Measurements from ENCODE around the gene KRTAP10-8.
"Not testable (repeated sequence)": the region's sequence is repeated elsewhere in the genome, so short reads cannot be mapped to it uniquely, and the experiment has no call there.

The KRTAP10-8 gene

GRCh38 chr21:44579833-44580144 is 32.1 kb upstream of the KRTAP10-8 start:
- no peak for DNase-seq

- DNase-seq = not testable (repeated sequence)
Measured at GRCh38 chr21:44580231-44580821, 31.6 kb upstream of the KRTAP10-8 start, which contains the start of gene KRTAP10-5. Gene KRTAP10-5 (minus strand): TSS chr21:44580604. CDS start chr21:44580578, 26 bp downstream.

DNA sequence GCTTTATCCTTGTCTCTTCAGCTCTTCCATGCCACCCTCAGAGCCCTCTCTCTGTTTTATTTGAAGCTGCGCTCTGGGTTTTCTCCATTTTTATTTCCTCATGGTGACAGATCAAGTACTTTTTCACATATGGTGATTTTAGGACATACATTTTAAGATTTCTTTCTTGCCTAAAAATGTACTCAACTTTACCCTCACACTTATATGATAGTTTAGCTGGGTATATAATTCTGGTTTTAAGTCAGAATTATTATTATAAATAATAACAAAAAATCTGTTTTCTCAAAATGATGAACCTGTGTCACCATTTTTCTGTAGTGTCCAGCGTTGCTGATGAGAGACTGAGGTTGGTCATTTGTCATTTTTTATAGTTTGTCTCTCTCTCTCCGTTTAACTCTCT is 30.7 kb upstream of the KRTAP10-8 start:
- DNase-seq = no peak

- DNase-seq = no peak
Measured at GRCh38 chr21:44582055-44582454, 29.8 kb upstream of the KRTAP10-8 start.

GRCh38 chr21:44583089-44583799 is 28.6 kb upstream of the KRTAP10-8 start:
- no peak for DNase-seq

DNA sequence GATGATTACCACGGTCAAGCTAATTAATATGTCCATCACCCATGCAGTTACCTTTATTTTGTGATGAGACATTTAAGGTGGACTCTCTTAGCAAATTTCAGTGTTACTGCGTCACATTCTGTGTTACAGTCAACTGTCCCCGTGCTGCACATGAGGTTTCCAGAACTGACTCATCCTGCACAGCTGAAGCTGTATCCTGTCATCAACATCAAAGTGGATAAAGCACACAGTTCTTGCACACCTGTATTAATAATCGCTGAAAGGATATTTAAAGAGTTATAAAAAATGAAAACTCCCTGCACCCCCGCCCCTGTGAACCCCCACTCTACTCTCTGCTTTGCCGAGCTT is 28.1 kb upstream of the KRTAP10-8 start:
- DNase-seq = no peak

GRCh38 chr21:44585892-44586291 is 26.0 kb upstream of the KRTAP10-8 start:
- DNase-seq = no peak

GRCh38 chr21:44589094-44589493 is 22.8 kb upstream of the KRTAP10-8 start:
- DNase-seq = no peak

DNA sequence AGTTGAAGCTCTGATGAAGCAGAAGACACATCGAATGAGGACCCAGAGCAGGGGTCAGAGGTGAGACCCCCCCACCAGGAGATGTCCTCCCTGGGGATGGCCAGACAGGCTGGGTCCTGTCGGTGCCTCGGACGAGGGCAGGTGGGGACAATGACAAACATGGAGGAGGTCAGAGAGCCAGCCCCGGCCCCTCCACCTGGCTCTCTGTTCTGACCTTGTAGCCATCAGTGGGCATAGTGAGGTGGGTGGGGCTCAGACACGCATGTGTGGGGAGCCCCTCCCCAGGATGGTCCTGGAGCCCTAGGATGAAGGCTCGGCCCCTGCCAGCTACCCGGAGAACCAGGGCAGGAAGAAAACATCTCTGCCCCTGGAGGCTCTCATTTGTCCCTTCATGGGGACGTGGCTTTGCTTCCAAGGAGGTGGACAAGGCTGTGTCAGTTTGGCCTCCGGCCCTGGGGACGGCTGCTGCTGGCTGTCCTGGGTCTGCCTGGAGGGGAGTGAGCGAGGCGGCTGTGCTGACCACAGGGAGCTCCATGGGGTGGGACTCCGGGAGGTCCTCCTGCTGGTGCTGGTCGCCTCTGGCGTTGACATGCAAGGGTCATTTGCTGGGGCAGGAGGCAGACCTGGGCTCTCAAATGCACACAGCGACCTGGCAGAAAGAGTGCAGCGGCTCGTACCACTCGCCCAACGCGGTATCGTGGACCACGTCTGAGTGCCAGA is 22.1 kb upstream of the KRTAP10-8 start:
- no peak for DNase-seq

- no peak for DNase-seq
Measured at GRCh38 chr21:44590311-44590721, 21.6 kb upstream of the KRTAP10-8 start.

GRCh38 chr21:44590897-44591800 is 20.7 kb upstream of the KRTAP10-8 start:
- not testable (repeated sequence) for DNase-seq

DNA sequence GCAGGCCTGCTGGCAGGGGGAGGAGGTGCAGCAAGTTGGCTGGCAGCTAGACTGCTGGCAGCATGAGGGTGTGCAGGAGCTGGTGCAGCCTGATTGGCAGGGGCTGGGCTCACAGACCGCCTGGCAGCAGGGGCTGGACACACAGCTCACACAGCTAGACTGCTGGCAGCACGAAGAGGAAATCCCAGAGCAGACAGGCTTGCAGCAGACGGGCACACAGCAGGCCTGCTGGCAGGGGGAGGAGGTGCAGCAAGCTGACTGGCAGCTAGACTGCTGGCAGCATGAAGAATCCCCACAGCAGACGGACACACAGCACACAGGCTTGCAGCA is 20.1 kb upstream of the KRTAP10-8 start:
- not testable (repeated sequence) for DNase-seq

GRCh38 chr21:44592446-44593311 is 19.2 kb upstream of the KRTAP10-8 start, which contains the start of gene KRTAP10-6:
Gene KRTAP10-6 (minus strand): TSS chr21:44592505. CDS start chr21:44592484, 21 bp downstream.
- DNase-seq = no peak

- DNase-seq = no peak
Measured at GRCh38 chr21:44593598-44594405, 18.1 kb upstream of the KRTAP10-8 start.

- no peak for DNase-seq
Measured at GRCh38 chr21:44594406-44594916, 17.4 kb upstream of the KRTAP10-8 start.

GRCh38 chr21:44595524-44595923 is 16.4 kb upstream of the KRTAP10-8 start:
- DNase-seq = no peak

DNA sequence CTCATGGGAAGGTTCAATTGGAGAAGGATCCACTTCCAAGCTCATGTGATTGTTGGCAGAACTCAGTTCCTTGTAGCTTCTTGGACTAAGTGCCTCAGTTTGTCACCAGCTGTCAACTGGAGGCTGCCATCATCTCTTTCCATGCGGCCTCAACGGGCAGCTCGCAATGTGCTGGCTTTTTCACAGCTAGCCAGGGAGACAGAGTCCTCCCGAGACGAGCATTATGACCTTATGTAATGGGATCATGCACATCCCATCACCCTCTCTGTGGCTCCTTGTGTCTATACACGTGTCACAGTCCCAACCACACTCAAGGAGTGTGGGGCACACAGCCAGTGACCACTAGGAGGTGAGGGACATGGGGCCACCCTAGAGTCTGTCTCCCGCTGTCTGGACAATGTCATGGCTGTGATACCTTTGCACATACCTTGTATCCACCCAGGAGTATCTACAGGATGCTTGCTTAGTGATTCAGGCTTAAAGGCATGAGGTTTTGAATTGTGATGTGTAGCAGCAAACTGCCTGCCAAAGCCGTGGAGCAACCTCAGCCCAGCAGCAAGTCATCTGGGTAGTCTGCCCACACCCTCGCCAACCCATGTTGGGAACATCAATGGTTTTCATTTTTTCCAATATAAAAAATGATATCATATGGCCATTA is 15.7 kb upstream of the KRTAP10-8 start:
- no peak for DNase-seq

DNA sequence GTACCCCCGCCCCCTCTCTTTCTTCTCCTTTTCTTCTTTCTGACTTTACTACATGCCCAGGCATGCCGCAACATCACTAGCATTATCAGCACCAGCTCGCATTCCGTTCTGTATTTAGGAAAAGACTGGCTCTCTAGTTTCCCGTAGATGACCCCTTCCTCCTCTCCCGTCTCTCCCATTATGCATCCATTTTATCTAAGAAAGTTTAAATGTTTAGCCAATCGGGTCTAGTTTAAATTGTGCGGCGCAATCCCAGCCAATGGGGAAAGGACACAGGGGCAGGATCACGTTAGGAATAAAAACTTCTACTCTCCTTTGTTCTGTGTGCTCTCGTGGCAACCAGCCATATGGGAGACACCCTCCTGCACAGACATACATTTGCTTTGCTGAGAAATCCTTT is 13.8 kb upstream of the KRTAP10-8 start:
- DNase-seq = no peak

DNA sequence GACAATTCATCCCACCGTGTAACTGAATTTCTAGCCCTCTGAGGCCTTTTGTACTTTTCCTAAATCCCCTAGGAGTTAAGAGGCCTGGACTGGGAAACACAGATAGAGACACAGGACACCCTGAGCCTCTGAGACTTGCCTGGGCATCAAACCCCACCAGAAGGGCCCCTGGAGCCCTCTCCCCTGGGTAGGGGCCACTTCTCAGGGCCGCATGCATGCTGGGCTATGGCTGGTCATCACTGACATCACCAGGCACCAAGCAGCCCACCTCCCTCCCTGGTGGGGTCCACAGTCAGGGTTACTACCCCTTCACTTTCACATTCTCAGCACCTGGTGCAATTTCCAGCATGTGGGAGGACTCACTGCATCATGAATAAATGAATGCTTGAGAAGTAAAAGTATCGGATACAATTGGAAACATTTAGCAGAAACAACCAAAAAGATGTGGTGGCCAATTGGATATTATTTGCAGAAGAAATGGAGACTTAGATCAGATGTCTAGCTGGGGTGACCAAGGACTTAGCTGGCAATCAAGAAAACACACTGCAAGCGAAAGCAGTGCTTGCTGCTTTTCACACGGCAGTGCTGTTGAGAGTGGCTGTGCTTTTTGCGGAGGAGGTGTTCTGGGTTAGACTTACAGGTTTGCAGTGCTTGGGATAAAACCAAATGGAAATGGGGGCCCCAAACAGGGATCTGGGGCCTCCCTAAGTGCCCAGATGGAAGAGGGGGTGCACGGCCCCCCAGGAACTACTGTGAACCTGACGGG is 12.4 kb upstream of the KRTAP10-8 start:
- no peak for DNase-seq

Data from fibroblast of skin of right biceps (primary cell).